ENCODE results near the gene SRRM3. TPM values are rescaled to one million over a fixed set of nuclear protein-coding genes. Genes with fewer than 3 reads are reported as not detected.

The SRRM3 gene
- polyA plus RNA-seq, 1 donor (not counting 4 experiments of a cell fraction or from before 2014, with no cell fraction given): 0.30 TPM

DNA sequence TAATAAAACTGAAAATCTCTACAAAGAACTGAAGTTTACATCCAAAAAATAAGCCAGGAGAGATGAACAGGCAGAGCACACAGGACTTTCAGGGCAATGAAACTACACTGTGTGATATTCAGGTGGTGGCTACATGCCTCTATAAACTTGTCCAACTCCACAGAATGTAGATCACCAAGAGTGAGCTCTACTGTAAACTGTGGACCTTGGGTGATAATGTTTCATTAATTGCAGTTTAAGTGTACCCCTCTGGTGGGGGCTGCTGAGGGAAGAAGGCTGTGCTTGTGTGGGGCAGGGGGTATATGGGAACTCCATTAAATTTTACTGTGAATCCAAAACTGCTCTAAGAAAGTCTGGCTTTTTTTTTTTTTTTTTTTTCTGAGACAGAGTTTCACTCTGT is 134.4 kb downstream of the SRRM3 start:
- H3K27ac ChIP-seq (ENCODE audit: control insufficient read depth, insufficient read depth, low read length): no peak overlapping the region
- peaks cover 13% of the 10 kb centered on the region for H3K9me1 ChIP-seq (ENCODE audit: control insufficient read depth, extremely low read depth, insufficient read depth, low read length)
- TF ChIP-seq, protein P1, sequence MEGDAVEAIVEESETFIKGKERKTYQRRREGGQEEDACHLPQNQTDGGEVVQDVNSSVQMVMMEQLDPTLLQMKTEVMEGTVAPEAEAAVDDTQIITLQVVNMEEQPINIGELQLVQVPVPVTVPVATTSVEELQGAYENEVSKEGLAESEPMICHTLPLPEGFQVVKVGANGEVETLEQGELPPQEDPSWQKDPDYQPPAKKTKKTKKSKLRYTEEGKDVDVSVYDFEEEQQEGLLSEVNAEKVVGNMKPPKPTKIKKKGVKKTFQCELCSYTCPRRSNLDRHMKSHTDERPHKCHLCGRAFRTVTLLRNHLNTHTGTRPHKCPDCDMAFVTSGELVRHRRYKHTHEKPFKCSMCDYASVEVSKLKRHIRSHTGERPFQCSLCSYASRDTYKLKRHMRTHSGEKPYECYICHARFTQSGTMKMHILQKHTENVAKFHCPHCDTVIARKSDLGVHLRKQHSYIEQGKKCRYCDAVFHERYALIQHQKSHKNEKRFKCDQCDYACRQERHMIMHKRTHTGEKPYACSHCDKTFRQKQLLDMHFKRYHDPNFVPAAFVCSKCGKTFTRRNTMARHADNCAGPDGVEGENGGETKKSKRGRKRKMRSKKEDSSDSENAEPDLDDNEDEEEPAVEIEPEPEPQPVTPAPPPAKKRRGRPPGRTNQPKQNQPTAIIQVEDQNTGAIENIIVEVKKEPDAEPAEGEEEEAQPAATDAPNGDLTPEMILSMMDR (optimal IDR thresholded peaks at IDR 0.05 in 1 of 3, IDR thresholded peaks at IDR 0.05 in 1 of 3, conservative IDR thresholded peaks at IDR 0.05 in 1 of 3; ENCODE audit: extremely low read depth in 1 of 3, insufficient read depth in 2 of 3, low read length in 3 of 3): no peak
- TF ChIP-seq EZH2 (IDR thresholded peaks at IDR 0.05; ENCODE audit: low read length): no peak
- no peak overlapping the region for H3K4me3 ChIP-seq (ENCODE audit: control insufficient read depth in 2 of 3, extremely low read depth in 1 of 3, insufficient read depth in 2 of 3, low read depth in 1 of 3, low read length in 3 of 3)
- no peak overlapping the region for H3K4me2 ChIP-seq (ENCODE audit: control insufficient read depth, extremely low read depth, insufficient read depth, low read depth, low read length)
- no peak overlapping the region for H3K9ac ChIP-seq (ENCODE audit: control insufficient read depth, extremely low read depth, insufficient read depth, low read length)
- peaks cover 20 to 44% of the 10 kb centered on the region in 2 experiments for H3K36me3 ChIP-seq (ENCODE audit: control insufficient read depth in 2 of 2, extremely low read depth in 1 of 2, insufficient read depth in 2 of 2, low read length in 2 of 2)
- H3K27me3 ChIP-seq (ENCODE audit: control insufficient read depth, extremely low read depth, insufficient read depth, low read length): no peaks in the 10 kb centered on the region
- peaks cover 35% of the 10 kb centered on the region for H3K4me1 ChIP-seq (ENCODE audit: control insufficient read depth, extremely low read depth, insufficient read depth, low read length)
- H3K9me3 ChIP-seq (ENCODE audit: control insufficient read depth, low read depth, low read length): no peaks in the 10 kb centered on the region
- FAIRE-seq (no peak), DNase-seq (ENCODE audit: low read depth, low spot score) (no peak)
- no peak overlapping the region for H2AFZ ChIP-seq (ENCODE audit: control insufficient read depth, low read length)
- H3K79me2 ChIP-seq (ENCODE audit: control insufficient read depth, insufficient read depth, low read length): peaks cover 97% of the 10 kb centered on the region
- dilution Hi-C loops (cut with MboI; ENCODE audit: extremely low pct_ligation_motif_present, low sequenced_read_pairs): no loop called here
- H4K20me1 ChIP-seq (ENCODE audit: control insufficient read depth, extremely low read depth, insufficient read depth, low read length): peaks cover 64% of the 10 kb centered on the region

Other genes starting within 250 kb of the SRRM3 start
- gene TMEM120A, start 207.3 kb upstream of the SRRM3 start, polyA plus RNA-seq: 41.0 to 72.4 TPM (median 47.0 TPM) in 3 replicates
- gene STYXL1, start 153.9 kb upstream of the SRRM3 start, polyA plus RNA-seq: 68.9 to 96.1 TPM (median 76.2 TPM) in 3 replicates
- 83.8 to 166 TPM (median 156 TPM) in 3 replicates for gene MDH2, start 153.8 kb upstream of the SRRM3 start, polyA plus RNA-seq
- 460 to 1,644 TPM (median 478 TPM) in 3 replicates for gene HSPB1, start 100.8 kb downstream of the SRRM3 start, polyA plus RNA-seq
- gene YWHAG, start 157.1 kb downstream of the SRRM3 start, polyA plus RNA-seq: 88.1 to 130 TPM (median 116 TPM) in 3 replicates
- gene SSC4D, start 207.8 kb downstream of the SRRM3 start, polyA plus RNA-seq: 0.98 to 1.6 TPM (median 1.1 TPM) in 3 replicates
- gene ZP3, start 223.1 kb downstream of the SRRM3 start, polyA plus RNA-seq: 6.9 to 13.6 TPM (median 7.7 TPM) in 3 replicates